GM21576 (cell line): ENCODE results near the gene GDI1.

Experiments used
- ATAC-seq: cut with Tn5 transposase; IDR thresholded peaks from one replicate; pipeline ENCODE4 v1.9.1; 2021; ENCODE audit warnings: mild to moderate bottlenecking, moderate library complexity; ENCODE audit not compliant: unreplicated experiment

Gene GDI1

DNA sequence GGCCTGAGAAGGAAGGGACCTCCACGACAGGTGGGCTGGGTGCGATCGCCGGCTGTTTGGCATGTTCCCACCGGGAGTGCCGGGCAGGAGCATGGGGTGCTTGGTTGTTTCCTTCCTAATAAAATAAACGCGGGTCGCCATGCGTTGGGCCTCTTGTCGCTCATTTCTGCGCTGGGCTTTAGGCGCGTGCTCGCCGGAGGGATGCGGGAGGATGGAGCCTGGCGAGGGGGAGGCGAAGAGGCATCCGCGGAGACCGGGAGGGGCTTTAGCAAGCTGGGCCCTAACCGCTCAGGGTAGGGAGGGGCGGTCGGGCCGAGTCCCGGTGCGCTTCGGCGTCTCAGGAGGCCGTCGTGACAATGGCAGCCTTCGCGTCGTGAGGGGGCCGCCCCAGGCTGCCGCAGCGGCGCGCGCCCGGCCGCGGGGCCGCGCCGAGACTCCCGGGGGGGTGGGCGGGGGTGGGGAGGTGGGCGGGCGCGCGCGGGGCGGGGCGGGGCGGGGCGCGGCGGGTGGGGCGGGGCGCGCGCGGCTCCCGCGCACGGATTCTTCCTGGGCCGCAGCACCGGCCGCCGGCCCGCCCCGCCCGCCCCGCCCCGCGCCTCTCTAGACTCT is 476 bp upstream of the GDI1 start:
- ATAC-seq: no peak

DNA sequence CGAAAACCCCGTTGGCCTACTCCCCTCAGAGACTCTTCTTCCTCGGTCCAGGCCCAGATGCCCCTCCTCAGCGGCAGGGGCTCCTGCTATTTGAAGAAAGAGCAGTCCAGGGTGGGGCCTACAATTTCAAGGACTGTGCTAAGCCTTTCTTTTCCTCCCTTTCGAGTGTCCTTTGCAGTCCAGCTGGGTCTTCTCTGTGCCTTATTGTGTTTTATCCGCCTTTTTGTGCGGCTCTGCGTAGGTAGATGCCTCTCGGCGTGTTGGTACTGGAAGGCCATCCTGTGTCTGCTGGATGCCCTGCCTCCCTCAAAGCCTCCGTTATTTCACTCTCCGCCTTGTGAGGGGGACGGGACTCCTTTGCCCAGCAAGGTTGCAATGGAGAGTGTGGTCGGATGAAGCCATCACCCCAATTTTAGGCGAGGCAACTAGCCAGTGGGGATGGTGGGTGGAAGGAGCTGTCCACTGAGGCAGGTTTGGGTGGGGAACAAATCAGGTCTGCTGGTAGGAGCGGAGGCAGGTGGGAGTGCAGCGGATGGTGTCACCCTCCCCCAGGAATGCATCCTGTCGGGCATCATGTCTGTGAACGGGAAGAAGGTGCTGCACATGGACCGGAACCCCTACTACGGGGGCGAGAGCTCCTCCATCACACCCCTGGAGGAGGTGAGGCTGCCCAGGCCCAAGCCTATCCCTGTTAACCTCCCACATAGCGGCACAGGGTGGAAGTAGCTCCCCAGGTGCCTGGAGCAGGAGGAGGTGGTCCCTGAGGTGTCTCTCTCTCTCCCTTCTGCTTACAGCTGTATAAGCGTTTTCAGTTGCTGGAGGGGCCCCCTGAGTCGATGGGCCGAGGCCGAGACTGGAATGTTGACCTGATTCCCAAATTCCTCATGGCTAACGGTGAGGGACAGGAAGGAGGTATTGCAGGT is 1.3 kb downstream of the GDI1 start:
- ATAC-seq: no peak

DNA sequence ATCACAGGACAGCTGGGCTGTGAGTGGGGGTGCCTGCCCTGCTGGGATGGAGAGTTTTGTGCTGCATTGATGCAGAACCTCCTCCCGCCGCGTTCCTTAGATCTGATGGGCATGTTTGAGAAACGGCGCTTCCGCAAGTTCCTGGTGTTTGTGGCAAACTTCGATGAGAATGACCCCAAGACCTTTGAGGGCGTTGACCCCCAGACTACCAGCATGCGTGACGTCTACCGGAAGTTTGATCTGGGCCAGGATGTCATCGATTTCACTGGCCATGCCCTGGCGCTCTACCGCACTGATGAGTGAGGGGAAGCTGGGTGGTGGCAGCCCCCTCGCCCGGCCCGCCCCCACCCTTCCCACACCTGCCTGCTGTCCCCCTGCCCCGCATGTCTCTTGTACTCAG is 2.9 kb downstream of the GDI1 start:
- no peak for ATAC-seq

DNA sequence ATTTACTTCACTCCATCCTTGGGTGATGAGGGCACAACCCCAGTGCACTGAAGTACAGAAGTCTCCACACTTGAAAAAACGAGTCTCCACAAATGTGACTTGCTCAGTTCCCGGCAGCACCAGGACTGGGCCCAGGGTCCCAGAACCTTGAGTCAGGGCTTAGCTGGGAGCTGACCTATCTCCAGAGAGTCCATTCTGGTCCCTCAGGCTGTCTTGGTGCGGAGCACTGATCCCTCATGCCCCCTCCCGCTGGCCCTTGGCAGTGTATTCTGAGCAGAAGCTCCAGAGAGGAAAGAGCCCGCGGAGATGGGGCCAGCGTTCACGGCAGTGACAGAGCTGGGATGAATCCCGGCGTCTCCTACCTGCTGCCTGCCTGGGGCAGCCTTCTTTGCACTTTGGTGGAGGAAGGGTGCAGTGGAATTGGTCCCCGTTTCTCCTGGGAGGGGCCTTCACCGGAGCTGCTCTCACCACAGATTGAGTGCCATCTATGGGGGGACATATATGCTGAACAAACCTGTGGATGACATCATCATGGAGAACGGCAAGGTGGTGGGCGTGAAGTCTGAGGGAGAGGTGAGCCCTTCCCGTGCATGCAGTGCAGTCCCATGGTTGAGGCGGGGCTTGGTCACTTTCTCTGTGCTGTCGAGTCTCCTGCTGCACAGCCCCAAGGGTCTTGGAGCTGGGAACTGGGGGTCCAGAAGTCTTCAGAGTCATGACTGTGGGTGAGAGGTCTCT is 3.8 kb downstream of the GDI1 start:
- ATAC-seq: no peak

DNA sequence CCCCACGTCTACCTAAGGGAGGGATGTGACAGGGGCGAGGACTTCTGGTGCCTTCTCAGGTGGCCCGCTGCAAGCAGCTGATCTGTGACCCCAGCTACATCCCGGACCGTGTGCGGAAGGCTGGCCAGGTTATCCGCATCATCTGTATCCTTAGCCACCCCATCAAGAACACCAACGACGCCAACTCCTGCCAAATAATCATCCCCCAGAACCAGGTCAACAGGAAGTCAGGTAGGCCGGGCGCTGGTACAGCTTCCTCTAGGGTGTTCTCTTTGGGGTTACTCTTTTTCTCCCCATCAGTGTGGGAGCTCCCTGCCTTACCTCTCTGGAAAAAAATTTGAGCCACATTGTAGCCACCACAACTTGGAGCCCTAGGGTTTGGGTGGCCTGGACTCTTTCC is 4.6 kb downstream of the GDI1 start:
- ATAC-seq: no peak

DNA sequence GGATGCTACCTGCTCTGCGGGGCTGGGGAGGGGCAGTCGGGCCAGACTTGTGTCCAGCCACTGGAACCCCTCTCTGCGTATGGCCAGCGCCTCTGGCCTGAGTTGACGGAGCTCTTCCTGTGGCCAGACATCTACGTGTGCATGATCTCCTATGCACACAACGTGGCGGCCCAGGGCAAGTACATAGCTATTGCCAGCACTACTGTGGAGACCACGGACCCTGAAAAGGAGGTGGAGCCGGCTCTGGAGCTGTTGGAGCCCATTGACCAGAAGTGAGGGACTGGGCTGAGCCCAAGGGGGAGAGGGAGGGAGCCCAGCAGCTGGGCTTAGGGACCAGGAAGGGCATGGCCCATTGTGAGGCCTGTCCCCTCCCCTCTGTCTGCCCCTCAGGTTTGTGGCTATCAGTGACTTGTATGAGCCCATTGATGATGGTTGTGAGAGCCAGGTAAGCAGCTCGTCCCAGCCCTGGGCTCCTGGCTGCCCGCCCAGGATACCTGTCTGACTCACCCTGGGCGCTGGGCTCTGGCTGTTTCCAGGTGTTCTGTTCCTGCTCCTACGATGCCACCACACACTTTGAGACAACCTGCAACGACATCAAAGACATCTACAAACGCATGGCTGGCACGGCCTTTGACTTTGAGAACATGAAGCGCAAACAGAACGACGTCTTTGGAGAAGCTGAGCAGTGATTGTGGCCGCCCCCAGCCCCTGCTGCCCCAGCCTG is 5.2 kb downstream of the GDI1 start:
- no peak for ATAC-seq

DNA sequence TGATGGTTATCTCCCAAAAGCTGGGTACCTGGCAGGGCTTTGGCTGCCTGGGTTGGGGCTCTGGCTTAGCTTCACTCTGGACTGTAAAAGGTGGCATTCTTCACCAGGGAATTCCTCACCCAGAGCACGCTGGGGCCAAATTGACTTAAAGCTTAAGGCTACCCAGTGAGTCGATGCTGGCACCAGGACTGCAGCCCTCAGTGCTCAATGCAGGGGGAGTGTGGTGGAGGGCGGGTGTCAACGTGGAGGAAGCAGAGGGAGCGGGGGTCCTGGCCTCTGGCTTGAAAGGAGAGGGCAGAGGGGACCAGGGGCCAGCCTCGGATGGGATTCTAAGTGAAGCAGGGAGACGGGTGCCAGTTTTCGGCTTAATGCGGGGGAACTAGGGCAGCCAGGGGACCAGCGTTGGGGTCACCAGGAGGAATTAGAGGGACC is 6.5 kb downstream of the GDI1 start:
- ATAC-seq: no peak

DNA sequence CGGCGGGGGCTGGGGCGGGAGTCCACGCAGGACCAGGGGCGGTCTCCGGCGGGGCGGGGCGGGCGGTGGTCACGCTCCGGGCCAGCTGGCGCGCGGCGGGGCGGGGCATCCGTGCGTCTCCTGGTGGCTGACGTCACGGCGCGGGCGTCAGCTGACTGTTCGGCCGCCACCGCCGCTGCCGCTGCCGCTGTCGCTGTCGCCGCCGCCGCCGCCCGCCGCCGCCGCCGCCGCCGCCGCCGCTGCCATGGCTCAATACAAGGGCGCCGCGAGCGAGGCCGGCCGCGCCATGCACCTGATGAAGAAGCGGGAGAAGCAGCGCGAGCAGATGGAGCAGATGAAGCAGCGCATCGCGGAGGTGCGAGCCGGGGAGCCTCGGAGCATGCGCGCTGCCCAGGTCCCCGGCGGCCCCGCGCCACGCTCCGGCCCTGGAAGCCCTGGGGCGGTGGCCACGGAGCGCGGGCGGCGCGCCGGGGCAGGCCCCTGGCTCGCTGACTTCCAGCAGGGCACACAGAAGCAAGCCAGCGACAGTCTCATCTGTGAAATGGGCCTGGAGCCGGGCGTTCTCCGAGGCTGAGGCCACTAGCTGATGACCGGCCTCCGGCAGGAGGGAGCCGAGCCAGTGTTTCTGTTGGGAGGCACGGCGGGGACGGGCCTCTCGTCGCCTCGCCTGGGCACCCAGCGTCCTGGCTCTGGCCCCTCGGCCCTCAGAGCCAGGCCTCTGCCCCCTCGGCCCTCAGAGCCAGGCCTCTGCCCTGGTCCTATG is 7.2 kb downstream of the GDI1 start, which contains the start of gene FAM50A:
TSS of gene FAM50A (plus strand) at position 150 of the 763 bp plus-strand sequence. CDS start at position 245, 95 bp downstream.
- peak; percentile 52 for ATAC-seq

DNA sequence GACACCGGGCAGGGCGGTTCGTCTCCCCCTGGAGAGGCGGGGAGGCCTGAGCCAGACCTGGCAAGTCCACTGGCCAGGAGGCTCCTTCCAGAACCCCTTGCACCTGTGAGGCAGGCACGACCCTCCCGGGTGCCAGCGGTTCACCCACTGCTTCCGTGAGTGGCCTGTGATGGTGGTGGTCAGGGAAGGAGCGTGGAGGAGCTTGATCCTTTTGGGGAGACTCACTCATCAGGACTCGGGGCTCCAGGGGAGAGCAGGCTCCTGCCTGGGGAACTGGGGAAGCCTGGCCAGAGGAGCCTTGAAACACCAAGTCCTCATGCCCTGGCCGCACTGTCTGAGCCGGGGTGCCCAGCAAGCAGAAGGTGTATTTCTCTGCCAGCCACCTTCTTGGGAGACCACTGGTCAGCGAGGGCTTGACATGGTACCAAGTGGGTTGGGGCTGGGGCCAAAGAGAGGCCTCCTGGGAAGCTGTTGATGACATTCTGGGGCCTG is 7.8 kb downstream of the GDI1 start:
- no peak for ATAC-seq

DNA sequence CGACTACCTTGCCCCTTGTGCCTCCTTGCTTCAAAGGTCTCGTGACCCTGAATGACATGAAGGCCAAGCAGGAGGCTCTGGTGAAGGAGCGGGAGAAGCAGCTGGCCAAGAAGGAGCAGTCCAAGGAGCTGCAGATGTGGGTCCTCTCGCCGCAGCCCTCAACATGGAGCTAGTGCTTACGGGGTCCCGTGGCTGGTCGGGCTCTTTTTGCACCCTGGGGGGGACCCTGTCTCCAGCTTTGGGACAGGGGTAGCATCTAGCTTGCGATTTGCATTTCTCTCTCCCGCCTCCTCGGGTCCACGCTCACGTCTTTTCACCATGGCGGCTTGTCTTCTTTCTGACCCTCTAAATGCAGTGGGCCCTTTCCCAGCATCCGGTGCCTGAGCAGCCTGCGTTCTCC is 8.8 kb downstream of the GDI1 start:
- no peak for ATAC-seq

DNA sequence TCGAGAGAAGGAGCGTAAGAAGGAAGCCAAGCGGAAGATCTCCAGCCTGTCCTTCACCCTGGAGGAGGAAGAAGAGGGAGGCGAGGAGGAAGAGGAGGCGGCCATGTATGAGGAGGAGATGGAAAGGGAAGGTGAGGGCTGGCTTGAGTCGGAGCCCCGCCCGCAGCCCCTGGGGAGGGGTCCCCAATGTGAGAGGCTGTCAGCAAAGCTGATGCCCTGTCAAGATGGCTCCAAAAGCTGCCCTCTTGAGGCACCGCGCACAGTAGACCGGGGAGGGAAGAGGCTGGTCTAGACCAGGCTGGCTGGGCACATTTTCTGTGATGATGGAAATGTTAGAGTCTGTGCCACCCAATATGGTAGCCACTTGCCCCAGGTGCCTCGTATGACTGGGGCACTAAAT is 9.5 kb downstream of the GDI1 start:
- no peak for ATAC-seq

DNA sequence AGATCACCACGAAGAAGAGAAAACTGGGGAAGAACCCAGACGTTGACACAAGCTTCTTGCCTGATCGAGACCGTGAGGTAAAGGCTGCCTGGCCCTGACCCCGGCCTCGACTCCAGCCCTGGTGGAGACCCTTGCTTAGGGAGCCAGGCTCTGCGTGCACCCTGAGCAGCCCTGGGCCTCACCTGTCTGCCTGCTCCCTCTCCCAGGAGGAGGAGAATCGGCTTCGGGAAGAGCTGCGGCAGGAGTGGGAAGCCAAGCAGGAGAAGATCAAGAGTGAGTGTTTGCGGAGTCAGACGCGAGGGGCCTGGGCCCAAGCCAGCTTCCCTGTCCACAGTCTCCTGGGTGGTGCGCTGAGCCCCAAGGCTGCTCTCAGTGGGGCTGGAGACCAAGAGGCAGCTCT is 11.5 kb downstream of the GDI1 start:
- no peak for ATAC-seq

DNA sequence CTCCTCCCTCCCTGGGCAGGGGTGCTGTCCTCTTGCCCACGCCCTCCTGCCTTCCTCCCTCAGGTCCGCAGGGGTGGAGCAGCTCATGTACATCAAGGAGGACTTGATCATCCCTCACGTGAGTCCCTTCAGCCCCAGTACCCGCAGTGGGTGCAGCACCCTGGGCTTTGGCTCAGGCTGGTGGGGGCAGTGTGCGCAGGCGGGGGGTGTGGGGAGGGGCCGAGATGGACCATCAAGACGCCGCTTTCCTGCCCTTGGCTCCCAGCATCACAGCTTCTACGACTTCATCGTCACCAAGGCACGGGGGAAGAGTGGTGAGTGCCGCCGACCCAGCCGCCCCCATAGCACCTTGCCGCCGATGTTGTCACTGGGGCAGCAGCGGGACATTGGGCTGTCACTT is 12.7 kb downstream of the GDI1 start:
- no peak for ATAC-seq

DNA sequence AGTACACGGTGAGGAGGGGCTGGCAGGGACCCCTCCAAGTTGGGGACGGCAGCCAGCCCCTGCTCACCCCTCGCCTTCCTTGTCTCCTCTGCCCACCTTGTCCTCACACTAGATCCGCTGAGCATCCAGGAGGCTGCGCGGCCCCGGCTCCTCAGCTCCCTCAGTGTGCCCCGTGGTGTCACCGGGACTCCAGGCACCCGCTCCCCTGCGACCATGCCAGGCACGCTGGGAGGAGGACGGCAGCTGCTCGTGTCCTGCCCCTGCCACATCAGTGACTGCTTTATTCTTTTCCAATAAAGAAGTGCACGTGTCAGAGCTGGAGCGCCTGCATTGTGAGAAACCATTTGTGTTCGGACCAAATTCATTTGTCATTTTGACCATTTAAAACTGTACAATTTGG is 13.4 kb downstream of the GDI1 start:
- no peak for ATAC-seq

DNA sequence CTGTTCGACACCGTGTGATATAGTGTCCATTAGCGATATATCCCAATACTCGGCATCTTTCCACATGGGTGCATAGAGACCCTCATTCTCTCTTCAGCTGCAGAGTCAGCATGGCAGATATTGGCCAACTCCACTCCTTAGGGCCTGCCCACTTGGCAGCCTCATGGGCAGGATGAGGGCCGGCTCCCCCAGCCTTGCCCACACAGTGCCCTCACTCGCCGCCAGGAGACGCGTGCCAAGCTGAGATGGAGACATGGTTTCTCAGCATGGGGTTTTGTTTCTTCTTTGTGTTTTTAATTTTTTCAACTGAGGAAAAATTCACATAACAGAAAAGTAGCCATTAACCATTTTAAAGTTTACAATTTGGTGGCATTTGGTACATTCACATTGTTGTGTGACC is 15.9 kb downstream of the GDI1 start:
- ATAC-seq: no peak

DNA sequence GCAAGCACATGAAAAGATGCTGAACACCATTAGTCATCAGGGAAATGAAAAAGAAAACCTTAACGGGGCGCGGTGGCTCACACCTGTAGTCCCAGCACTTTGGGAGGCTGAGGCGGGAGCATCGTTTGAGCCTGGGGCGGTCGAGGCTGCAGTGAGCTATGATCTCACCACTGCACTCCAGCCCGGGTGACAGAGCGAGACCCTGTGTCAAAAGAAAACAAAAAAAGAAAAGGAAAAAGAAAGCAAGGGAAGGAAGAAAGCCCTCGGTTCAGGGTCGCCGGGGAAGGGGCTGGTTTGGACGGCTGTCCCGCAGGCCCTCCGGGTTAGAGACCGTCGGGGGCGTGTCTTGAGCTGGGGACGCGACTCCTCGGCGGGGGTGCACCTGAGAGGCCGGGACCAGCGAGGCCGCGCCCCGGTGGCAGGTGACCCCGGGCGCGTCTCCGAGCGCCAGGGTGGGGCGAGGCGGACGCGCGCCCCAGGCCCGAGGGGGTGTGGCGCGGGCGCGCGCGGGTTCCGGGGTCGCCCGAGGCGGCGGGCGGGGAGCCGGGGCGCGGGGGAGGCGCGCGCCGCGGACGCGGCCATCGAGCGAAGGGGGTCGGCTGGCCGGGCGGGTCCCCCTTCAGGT is 20.6 kb downstream of the GDI1 start:
- ATAC-seq: peak; percentile 52

DNA sequence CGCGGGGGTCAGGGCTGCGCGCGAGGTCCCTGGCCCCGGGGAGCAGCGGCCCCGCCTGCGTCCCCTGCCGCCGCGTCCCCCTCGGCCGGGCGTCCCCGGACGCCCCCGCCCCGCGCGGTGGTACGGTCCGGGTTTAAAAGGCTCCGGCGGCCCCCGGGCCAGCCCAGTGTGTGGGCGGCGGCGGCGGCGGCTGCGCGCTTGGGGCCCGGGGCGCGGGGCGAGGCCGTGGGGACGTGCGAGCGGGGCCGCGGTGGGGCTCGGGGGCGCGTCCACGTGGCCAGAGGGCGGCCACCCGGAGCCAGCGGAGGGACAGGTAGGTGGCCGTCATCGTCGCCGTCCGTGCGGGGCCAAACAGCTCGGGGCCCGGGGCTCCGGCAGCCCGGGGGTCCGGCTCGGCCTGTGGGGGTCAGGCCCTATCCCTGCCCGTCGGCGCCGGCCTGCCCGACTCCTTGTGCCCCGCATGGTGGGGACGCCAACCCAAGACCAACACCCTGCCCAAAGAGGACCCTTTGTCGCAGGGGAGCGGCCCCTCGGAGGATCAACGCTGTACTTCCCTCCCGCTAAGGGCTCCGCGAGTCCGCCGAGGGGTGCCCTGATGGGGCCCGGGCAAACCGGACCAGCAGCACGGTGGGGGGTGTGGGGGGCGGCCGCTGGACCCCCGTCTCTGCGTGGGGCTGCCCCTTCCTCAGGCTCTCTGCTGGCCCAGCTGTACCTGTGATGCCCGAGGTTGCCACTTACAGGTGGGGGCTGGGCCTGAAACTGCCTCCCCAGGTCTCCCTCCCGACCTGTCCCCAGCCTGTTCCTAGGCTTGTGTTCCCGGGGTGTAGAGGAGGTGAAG is 21.4 kb downstream of the GDI1 start, which contains the start of gene PLXNA3:
TSS of gene PLXNA3 (plus strand) at position 166 of the 838 bp plus-strand sequence. CDS start 1,903 bp downstream, outside the sequence.
- ATAC-seq: peak; percentile 50

DNA sequence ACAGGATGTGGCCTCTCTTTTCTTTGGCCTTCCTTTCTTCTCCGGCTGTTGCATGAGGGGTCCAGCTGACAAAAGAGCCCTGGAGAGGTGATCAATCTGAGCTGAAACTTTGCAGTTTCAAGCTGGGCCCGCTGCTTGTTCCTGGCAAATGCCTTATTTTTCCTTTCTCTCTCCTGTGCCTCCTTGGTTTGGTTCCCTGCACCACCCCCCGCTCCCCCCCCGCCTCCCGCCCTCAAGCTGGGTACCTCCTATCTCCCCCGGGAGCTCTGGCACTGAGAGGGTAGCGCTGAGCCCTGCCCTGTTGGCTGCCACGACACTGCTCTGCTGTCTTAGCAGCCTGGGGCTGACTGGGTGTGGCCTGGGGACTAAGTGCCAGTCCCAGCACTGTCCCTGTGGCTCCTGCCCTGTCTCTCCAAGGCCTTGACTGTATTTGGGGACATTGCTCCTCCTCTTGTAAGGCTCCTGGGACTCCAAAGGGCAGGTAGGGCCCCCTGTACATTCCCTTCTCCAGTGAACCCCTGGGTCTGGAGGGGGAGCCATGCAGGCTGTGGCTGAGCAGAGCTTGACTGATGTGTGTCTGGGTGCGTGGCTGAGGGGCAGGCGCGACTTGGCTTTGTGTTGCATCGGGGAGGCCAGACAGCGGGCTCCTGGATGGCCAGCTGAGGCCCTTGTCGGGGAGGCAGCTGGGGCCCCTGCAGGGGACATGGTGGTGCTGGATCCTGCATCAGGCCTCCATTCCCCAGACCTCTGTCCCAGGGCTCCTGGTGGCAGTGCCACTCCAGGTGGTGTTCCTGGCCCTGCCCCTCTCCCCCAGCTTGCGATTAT is 22.2 kb downstream of the GDI1 start:
- no peak for ATAC-seq
